NCI-H2196 treated with DMSO at 0.1 percent for 48 hours (cell line): ENCODE data around the gene PDLIM1.

Source experiments
- DNase-seq: peaks from one replicate; lab custom pipeline; 2025; ENCODE audit not compliant: unreplicated experiment; lab: John Stamatoyannopoulos, UW

PDLIM1 gene

DNA sequence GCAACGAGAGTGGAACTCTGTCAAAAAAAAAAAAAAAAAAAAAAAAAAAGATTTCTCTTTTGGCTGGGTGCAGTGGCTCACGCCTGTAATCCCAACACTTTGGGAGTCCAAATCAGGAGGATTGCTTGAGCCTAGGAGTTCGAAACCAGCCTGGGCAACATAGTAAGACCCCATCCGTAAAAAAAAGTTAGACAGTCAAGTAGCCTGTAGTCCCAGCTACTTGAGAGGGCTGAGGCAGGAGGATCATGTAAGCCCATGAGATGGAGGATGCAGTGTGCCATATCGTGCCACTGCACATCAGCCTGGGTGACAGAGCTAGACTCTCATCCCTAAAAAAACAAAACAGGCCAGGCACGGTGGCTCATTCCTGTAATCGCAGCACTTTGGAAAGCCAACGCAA, 25.2 kb downstream of the PDLIM1 start:
- no peak for DNase-seq

- no peak for DNase-seq
These were observed 26.4 kb downstream of the PDLIM1 start for GRCh38 chr10:95264227-95265051.

DNA sequence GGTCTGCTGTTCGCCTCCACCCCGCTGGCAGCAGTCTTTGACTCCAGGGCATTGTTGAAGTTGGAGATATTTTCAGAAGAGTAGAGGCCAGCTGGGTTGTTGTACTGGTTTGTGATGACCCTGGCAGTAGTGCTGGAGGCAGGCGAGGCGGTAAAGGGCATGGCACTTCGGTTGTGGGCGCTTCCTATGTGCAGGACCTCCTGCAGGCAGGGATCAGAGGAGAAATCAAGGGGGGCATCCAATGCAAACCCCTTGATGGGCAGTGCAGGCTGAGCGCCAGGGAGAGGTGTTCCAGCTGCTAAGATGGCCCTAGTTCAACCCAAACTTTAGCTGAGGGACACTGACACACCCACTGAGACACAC, 27.0 kb downstream of the PDLIM1 start:
- DNase-seq, result no peak

GRCh38 chr10:95262763-95263518, 27.9 kb downstream of the PDLIM1 start:
- no peak for DNase-seq

DNA sequence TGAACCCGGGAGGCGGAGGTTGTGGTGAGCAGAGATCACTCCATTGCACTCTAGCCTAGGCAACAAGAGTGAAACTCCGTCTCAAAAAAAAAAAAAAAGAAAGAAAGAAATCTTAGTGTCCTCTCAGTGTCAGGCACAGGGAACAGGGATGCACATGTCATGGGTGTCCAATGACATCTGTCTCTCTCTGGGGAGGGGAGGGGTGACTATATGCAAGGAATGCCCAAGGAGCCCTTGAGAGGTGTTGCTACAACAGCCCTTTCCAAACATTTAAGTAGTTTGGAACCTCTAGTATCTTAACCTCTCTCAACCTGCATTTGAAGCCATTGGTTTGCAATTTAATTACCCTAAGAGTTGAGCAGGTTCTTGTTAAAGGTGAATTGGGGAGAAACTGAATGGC, 28.9 kb downstream of the PDLIM1 start:
- no peak for DNase-seq

DNA sequence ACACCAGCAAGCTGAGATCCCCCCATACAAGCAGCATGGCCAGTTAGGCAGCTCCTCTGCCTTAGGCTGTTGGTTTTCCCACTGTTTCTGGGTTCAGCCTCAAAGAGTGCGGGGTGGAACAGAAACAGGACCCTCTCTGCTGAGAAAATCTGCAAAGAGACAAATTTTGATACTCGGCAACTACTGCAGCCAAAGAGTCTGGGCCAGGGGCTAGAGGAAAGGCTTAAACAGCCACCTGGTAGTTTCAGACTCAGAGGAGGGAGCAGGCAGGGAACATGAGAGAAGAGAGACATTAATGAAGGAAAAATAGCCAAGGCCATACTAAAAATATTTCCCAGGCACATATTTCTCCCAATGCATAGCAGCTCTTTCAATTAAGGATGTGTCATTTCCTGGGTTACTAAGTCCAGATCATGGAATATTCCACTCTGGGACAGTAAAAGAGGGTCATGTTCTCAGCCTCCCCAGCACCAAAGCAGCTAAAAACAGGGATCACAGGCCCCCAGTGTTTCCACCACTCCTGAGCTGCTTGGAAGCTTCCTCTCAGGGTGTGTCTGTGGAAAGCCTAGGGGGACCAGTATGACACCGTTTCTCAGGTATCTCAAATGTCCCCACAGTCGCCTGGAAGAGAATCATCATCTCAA, 29.8 kb downstream of the PDLIM1 start:
- DNase-seq, result no peak

- no peak for DNase-seq
These were observed 30.4 kb downstream of the PDLIM1 start for GRCh38 chr10:95260397-95260881.

- DNase-seq, result no peak
These were observed 33.0 kb downstream of the PDLIM1 start for GRCh38 chr10:95257849-95258248.

DNA sequence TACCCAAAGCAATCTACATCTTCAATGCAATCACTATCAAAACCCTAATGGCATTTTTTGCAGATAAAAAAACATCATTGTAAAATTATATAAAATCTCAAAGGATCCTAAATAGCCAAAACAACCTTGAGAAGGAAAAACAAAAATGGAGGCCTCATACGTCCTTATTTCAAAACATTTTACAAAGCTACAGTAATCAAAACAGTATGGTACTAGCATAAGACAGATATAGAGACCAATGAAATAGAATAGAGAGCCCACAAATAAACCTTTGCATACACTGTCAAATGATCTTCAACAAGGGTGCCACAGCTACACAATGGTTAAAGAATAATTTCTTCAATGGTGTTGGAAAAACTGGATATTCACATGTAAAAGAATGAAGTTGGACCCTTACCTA, 34.5 kb downstream of the PDLIM1 start:
- DNase-seq, result no peak

- DNase-seq, result no peak
These were observed 36.2 kb downstream of the PDLIM1 start for GRCh38 chr10:95254629-95255028.

GRCh38 chr10:95253686-95254085, 37.1 kb downstream of the PDLIM1 start:
- no peak for DNase-seq

GRCh38 chr10:95253007-95253406, 37.8 kb downstream of the PDLIM1 start:
- no peak for DNase-seq

DNA sequence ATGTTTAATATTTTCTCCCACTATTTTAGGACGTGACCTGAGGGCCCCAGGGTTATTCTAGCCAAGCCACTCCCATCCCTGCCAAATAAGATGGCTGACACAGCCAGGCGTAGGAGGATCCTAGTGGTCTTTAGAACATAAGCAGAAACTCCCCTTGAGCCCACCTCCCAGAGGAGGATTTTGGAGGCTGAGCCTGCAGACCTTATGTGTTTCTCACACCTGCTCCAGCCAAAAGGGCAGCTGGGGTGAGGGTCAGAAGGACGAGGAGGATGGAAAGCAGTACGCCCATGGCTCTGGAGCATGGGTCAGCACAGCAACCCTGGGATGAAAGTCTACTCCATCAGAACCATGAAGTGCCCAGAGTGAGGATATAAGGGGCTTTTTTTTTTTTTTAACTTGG, 39.9 kb downstream of the PDLIM1 start:
- no peak for DNase-seq

GRCh38 chr10:95249467-95249866, 41.3 kb downstream of the PDLIM1 start:
- no peak for DNase-seq

GRCh38 chr10:95248989-95249388, 41.8 kb downstream of the PDLIM1 start:
- DNase-seq, result no peak

- no peak for DNase-seq
These were observed 42.8 kb downstream of the PDLIM1 start for GRCh38 chr10:95247881-95248583.

- DNase-seq, result no peak
These were observed 43.5 kb downstream of the PDLIM1 start for GRCh38 chr10:95247200-95247880.

- DNase-seq, result no peak
These were observed 44.2 kb downstream of the PDLIM1 start for GRCh38 chr10:95246582-95247051.

GRCh38 chr10:95245425-95246055, 45.3 kb downstream of the PDLIM1 start:
- DNase-seq, result no peak

GRCh38 chr10:95244152-95244551, 46.7 kb downstream of the PDLIM1 start:
- no peak for DNase-seq
